Lower leg skin (tissue), 3 donors: ENCODE data around the gene GNB1.

Source experiments
- POLR2A ChIP-seq, 2 donors: fragments of 450-650 bp; IDR thresholded peaks; one replicate each; pipeline ENCODE4 v1.6.1; 2016 to 2017; ENCODE audit warnings: antibody characterized with exemption in 2 of 2, mild to moderate bottlenecking in 1 of 2, moderate library complexity in 1 of 2
- TF ChIP-seq, protein P1 (sequence below), 3 donors: fragments of 450-650 bp; IDR thresholded peaks; one replicate each; pipeline ENCODE4 v1.5.1; 2016; ENCODE audit warnings: antibody characterized with exemption in 3 of 3, mild to moderate bottlenecking in 3 of 3, moderate library complexity in 2 of 3

- no peak for TF ChIP-seq POLR2A (IDR thresholded peaks at IDR 0.05)
- TF ChIP-seq, protein P1, sequence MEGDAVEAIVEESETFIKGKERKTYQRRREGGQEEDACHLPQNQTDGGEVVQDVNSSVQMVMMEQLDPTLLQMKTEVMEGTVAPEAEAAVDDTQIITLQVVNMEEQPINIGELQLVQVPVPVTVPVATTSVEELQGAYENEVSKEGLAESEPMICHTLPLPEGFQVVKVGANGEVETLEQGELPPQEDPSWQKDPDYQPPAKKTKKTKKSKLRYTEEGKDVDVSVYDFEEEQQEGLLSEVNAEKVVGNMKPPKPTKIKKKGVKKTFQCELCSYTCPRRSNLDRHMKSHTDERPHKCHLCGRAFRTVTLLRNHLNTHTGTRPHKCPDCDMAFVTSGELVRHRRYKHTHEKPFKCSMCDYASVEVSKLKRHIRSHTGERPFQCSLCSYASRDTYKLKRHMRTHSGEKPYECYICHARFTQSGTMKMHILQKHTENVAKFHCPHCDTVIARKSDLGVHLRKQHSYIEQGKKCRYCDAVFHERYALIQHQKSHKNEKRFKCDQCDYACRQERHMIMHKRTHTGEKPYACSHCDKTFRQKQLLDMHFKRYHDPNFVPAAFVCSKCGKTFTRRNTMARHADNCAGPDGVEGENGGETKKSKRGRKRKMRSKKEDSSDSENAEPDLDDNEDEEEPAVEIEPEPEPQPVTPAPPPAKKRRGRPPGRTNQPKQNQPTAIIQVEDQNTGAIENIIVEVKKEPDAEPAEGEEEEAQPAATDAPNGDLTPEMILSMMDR (IDR thresholded peaks at IDR 0.05) = no peak
Measured at GRCh38 chr1:1914971-1915692, 24.2 kb upstream of the GNB1 start, which contains the start of gene CALML6.
